HEK293 (cell line): ENCODE data around the gene STRADA.
A peak's percentile ranks its signal among the peaks of the same experiment; 100 is the strongest.

Experiments used
- CTCF ChIA-PET: fragments of 350-600 bp; formaldehyde crosslinking; extraction: SDS; loops from one replicate; lab custom pipeline; 2021; ENCODE audit warnings: antibody characterized with exemption; lab: Yijun Ruan, JAX
- POLR2A ChIA-PET: fragments of 300-600 bp; formaldehyde crosslinking; extraction: SDS; loops from one replicate; lab custom pipeline; 2020; ENCODE audit warnings: antibody characterized with exemption, inconsistent platforms; lab: Yijun Ruan, JAX
- H3K27ac ChIP-seq: fragments of 200-500 bp; sonication (Bioruptor generic); 2 replicates; pipeline ENCODE4 v1.5.1; 2014; ENCODE audit warnings: low read depth, low read length, control low read depth, inconsistent platforms; ENCODE audit errors: extremely low read depth
- H3K36me3 ChIP-seq, 2 experiments: fragments of 200-500 bp in 1 of 2; sonication (Bioruptor generic) in 1 of 2; 1 replicate in 1 of 2; 2 replicates in 1 of 2; pipeline ENCODE4 v1.5.1; 2014 to 2017; ENCODE audit warnings: inconsistent platforms in 2 of 2, low read length in 2 of 2; ENCODE audit not compliant: control insufficient read depth in 2 of 2, insufficient read depth in 1 of 2
- H3K4me1 ChIP-seq: fragments of 200-500 bp; sonication (Bioruptor generic); 2 replicates; pipeline ENCODE4 v1.5.1; 2014; ENCODE audit warnings: mild to moderate bottlenecking, low read length, inconsistent platforms; ENCODE audit not compliant: control insufficient read depth, insufficient read depth
- H3K4me3 ChIP-seq: 2 replicates; pipeline ENCODE4 v1.5.1; 2011; ENCODE audit warnings: low read depth, mild to moderate bottlenecking, control low read depth, low read length, moderate library complexity
- H3K9me3 ChIP-seq: fragments of 200-500 bp; sonication (Bioruptor generic); 2 replicates; pipeline ENCODE4 v1.5.1; 2014; ENCODE audit warnings: low read depth, low read length, inconsistent platforms; ENCODE audit not compliant: control insufficient read depth, insufficient read depth
- GLI4 ChIP-seq: fragments of 450-650 bp; formaldehyde crosslinking; IDR thresholded peaks from 2 replicates; pipeline ENCODE4 v1.5.1; 2016; ENCODE audit warnings: missing biosample characterization, missing genetic modification characterization
- GLIS1 ChIP-seq: fragments of 450-650 bp; formaldehyde crosslinking; IDR thresholded peaks from 2 replicates; pipeline ENCODE4 v1.5.1; 2016; ENCODE audit warnings: missing biosample characterization, missing genetic modification characterization
- GLIS2 ChIP-seq: fragments of 450-650 bp; formaldehyde crosslinking; IDR thresholded peaks from 2 replicates; pipeline ENCODE4 v1.5.1; 2016; ENCODE audit warnings: missing biosample characterization, missing genetic modification characterization
- KLF8 ChIP-seq: fragments of 450-650 bp; formaldehyde crosslinking; IDR thresholded peaks from 2 replicates; pipeline ENCODE4 v1.5.1; 2016; ENCODE audit warnings: missing biosample characterization, missing genetic modification characterization
- PATZ1 ChIP-seq: fragments of 450-650 bp; formaldehyde crosslinking; IDR thresholded peaks from 2 replicates; pipeline ENCODE4 v1.5.1; 2016; ENCODE audit warnings: missing biosample characterization, missing genetic modification characterization
- PRDM10 ChIP-seq: fragments of 450-650 bp; formaldehyde crosslinking; IDR thresholded peaks from 2 replicates; pipeline ENCODE4 v1.5.1; 2016; ENCODE audit warnings: missing biosample characterization, missing genetic modification characterization
- SCRT1 ChIP-seq: fragments of 450-650 bp; formaldehyde crosslinking; IDR thresholded peaks from 2 replicates; pipeline ENCODE4 v1.5.1; 2016; ENCODE audit warnings: missing biosample characterization, missing genetic modification characterization, borderline replicate concordance
- SCRT2 ChIP-seq: fragments of 450-650 bp; formaldehyde crosslinking; IDR thresholded peaks from 2 replicates; pipeline ENCODE4 v1.5.1; 2016; ENCODE audit warnings: missing biosample characterization, missing genetic modification characterization
- ZEB2 ChIP-seq: fragments of 450-650 bp; formaldehyde crosslinking; IDR thresholded peaks from 2 replicates; pipeline ENCODE4 v1.5.1; 2016; ENCODE audit warnings: missing biosample characterization, missing genetic modification characterization
- ZFP69B ChIP-seq: fragments of 450-650 bp; formaldehyde crosslinking; IDR thresholded peaks from 2 replicates; pipeline ENCODE4 v1.5.1; 2016; ENCODE audit warnings: missing biosample characterization, missing genetic modification characterization
- ZIC2 ChIP-seq: fragments of 450-650 bp; formaldehyde crosslinking; IDR thresholded peaks from 2 replicates; pipeline ENCODE4 v1.5.1; 2016; ENCODE audit warnings: missing biosample characterization, missing genetic modification characterization
- ZNF157 ChIP-seq: fragments of 450-650 bp; formaldehyde crosslinking; IDR thresholded peaks from 2 replicates; pipeline ENCODE4 v1.5.1; 2016; ENCODE audit warnings: missing biosample characterization, missing genetic modification characterization
- ZNF350 ChIP-seq: fragments of 450-650 bp; formaldehyde crosslinking; IDR thresholded peaks from 2 replicates; pipeline ENCODE4 v1.5.0; 2017; ENCODE audit warnings: missing biosample characterization, mild to moderate bottlenecking, missing genetic modification characterization
- ZNF529 ChIP-seq: fragments of 450-650 bp; formaldehyde crosslinking; IDR thresholded peaks from 2 replicates; pipeline ENCODE4 v1.5.1; 2017; ENCODE audit warnings: missing genetic modification characterization, missing biosample characterization; ENCODE audit not compliant: insufficient replicate concordance
- ZNF654 ChIP-seq: fragments of 450-650 bp; formaldehyde crosslinking; IDR thresholded peaks from 2 replicates; pipeline ENCODE4 v1.5.1; 2016; ENCODE audit warnings: low read depth, missing biosample characterization, missing genetic modification characterization
- TF ChIP-seq, protein P1 (sequence below): fragments of 450-650 bp; formaldehyde crosslinking; IDR thresholded peaks from 2 replicates; pipeline ENCODE4 v1.5.1; 2016; ENCODE audit warnings: missing biosample characterization, missing genetic modification characterization
- TF ChIP-seq, protein P2 (sequence below): fragments of 450-650 bp; formaldehyde crosslinking; IDR thresholded peaks from 2 replicates; pipeline ENCODE4 v1.5.1; 2016; ENCODE audit warnings: missing biosample characterization, missing genetic modification characterization
- TF ChIP-seq, protein P3 (sequence below): fragments of 450-650 bp; formaldehyde crosslinking; IDR thresholded peaks from 2 replicates; pipeline ENCODE4 v1.5.1; 2016; ENCODE audit warnings: missing biosample characterization, missing genetic modification characterization

Gene STRADA

DNA sequence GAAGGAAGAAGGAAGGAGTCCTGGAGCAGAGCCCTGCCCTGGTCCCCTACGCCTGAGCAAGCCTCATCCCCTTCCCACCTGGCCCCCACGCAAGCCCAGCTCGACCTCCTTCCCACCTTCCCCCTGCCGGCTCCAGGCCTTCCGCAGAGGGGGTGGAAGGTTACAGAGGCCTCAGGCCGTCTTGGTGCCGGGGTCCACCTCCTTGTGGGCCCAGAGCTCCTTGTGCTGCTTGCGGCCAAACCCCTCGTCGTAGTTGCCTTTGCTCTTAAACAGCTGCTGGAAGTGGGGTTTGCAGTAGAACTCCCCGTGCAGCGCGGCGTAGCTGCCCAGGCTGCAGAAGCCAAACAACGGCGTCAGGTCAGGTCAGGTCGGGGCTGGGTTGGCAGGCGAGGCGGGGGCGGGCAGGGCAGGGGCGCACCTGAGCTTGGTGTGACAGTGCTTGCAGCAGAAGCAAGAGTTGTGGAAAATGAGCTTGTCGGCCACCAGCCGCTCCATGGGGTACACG lies 43.2 kb downstream of the STRADA start:
- ChIA-PET POLR2A (interaction anchor here (0.9 to 1.8 kb wide), 3 partner anchors 23 to 76 kb away, joined by 3 to 11 read pairs (median 8); partner anchors contain the start of genes CCDC47 and MAP3K3), CTCF (interaction anchor here (0.7 to 3.7 kb wide), 13 partner anchors 10 to 273 kb away, joined by 3 to 27 read pairs (median 4); partner anchors contain the start of gene CCDC47)
- Histone ChIP-seq H3K36me3 (peaks cover 3 to 50% of the 10 kb centered on the region in 2 experiments; a peak in 2 of 3 replicates), H3K4me1 (peaks cover 3% of the 10 kb centered on the region; the same call in 1 of the 2 replicates), H3K9me3 (no peaks in the 10 kb centered on the region), H3K27ac (no peak overlapping the region), H3K4me3 (no peak overlapping the region; the same call in 1 of the 2 replicates)
- TF ChIP-seq GLIS2 (tag by site-specific recombination) (0 out of 2 replicates have a peak, but pooled peaks have one; percentile 30), ZFP69B (tag by site-specific recombination) (peak; percentile 48; the same call in 1 of the 2 replicates), ZNF529 (tag by site-specific recombination) (no peak)

DNA sequence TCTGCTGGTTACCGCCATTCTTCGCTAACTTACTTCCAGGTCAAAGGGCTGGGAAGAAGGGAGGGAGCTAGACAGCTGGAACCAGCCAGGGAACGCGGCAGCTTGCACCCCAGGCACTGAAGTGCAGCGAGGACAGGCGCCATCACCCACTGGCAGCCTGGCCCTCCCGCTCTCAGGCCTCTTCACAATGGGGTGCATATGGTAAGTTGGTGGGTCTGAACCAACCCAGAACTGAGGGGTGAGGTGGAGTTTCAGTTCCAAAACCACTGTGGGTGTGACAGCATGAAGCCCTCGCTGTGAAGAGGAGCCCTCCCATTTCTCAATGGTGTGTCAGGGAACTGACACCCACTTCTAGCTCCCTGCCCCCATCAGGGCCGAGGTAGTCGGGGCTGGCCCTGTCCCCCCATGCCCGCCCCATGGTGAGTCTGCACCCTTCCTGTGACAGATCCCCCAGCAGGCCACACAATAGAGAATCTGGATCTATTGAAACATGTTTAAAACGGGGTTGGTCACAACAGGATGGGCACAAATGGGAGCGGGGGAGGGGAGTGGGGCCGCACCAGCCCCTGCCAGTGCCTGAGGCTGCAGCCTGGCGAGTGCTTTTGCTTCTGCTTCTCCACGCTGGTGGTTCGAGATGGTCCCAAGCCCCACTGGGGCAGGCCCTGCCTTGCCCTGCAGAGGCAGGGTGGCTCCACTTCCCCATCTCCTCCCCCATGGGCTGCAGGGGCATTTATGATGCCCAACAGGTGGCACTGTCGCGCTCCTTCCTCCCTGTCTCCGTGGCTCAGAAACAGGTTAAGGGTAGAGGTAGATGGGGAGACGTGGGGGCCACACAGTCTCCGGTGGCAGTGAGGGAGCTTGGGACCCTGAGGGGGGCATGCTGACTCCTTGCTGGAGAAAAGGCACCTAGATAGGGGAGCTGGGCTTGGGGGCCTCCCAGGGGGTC lies 44.0 kb downstream of the STRADA start:
- peaks cover 3 to 50% of the 10 kb centered on the region in 2 experiments; a peak in 2 of 3 replicates for H3K36me3 ChIP-seq
- POLR2A ChIA-PET: interaction anchor here (1.2 to 1.8 kb wide), 4 partner anchors 23 to 76 kb away, joined by 4 to 11 read pairs (median 6); partner anchors contain the start of genes CCDC47 and MAP3K3
- H3K4me3 ChIP-seq: no peak overlapping the region
- TF ChIP-seq GLIS1 (tag by site-specific recombination) (0 out of 2 replicates have a peak, but pooled peaks have one; percentile 29), PRDM10 (tag by site-specific recombination) (peak; percentile 91), PATZ1 (tag by site-specific recombination) (peak; percentile 84), ZIC2 (peak; percentile 51; the same call in 1 of the 2 replicates), SCRT2 (tag by site-specific recombination) (peak; percentile 99), GLI4 (no peak), ZNF350 (tag by site-specific recombination) (no peak), ZNF157 (tag by site-specific recombination) (no peak), KLF8 (tag by site-specific recombination) (no peak), SCRT1 (tag by site-specific recombination) (peak; percentile 97), ZNF654 (peak; percentile 44), GLIS2 (tag by site-specific recombination) (peak; percentile 89), ZEB2 (tag by site-specific recombination) (0 out of 2 replicates have a peak, but pooled peaks have one; percentile 26)
- TF ChIP-seq, protein P1, sequence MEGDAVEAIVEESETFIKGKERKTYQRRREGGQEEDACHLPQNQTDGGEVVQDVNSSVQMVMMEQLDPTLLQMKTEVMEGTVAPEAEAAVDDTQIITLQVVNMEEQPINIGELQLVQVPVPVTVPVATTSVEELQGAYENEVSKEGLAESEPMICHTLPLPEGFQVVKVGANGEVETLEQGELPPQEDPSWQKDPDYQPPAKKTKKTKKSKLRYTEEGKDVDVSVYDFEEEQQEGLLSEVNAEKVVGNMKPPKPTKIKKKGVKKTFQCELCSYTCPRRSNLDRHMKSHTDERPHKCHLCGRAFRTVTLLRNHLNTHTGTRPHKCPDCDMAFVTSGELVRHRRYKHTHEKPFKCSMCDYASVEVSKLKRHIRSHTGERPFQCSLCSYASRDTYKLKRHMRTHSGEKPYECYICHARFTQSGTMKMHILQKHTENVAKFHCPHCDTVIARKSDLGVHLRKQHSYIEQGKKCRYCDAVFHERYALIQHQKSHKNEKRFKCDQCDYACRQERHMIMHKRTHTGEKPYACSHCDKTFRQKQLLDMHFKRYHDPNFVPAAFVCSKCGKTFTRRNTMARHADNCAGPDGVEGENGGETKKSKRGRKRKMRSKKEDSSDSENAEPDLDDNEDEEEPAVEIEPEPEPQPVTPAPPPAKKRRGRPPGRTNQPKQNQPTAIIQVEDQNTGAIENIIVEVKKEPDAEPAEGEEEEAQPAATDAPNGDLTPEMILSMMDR (tag by site-specific recombination): peak; percentile 95
- TF ChIP-seq, protein P2, sequence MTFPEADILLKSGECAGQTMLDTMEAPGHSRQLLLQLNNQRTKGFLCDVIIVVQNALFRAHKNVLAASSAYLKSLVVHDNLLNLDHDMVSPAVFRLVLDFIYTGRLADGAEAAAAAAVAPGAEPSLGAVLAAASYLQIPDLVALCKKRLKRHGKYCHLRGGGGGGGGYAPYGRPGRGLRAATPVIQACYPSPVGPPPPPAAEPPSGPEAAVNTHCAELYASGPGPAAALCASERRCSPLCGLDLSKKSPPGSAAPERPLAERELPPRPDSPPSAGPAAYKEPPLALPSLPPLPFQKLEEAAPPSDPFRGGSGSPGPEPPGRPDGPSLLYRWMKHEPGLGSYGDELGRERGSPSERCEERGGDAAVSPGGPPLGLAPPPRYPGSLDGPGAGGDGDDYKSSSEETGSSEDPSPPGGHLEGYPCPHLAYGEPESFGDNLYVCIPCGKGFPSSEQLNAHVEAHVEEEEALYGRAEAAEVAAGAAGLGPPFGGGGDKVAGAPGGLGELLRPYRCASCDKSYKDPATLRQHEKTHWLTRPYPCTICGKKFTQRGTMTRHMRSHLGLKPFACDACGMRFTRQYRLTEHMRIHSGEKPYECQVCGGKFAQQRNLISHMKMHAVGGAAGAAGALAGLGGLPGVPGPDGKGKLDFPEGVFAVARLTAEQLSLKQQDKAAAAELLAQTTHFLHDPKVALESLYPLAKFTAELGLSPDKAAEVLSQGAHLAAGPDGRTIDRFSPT: peak; percentile 78
- TF ChIP-seq, protein P3, sequence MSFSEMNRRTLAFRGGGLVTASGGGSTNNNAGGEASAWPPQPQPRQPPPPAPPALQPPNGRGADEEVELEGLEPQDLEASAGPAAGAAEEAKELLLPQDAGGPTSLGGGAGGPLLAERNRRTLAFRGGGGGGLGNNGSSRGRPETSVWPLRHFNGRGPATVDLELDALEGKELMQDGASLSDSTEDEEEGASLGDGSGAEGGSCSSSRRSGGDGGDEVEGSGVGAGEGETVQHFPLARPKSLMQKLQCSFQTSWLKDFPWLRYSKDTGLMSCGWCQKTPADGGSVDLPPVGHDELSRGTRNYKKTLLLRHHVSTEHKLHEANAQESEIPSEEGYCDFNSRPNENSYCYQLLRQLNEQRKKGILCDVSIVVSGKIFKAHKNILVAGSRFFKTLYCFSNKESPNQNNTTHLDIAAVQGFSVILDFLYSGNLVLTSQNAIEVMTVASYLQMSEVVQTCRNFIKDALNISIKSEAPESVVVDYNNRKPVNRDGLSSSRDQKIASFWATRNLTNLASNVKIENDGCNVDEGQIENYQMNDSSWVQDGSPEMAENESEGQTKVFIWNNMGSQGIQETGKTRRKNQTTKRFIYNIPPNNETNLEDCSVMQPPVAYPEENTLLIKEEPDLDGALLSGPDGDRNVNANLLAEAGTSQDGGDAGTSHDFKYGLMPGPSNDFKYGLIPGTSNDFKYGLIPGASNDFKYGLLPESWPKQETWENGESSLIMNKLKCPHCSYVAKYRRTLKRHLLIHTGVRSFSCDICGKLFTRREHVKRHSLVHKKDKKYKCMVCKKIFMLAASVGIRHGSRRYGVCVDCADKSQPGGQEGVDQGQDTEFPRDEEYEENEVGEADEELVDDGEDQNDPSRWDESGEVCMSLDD (tag by site-specific recombination): peak; percentile 67; the same call in 1 of the 2 replicates

More for the DNA sequence above, 44.0 kb downstream of the STRADA start:
- peaks cover 3% of the 10 kb centered on the region; the same call in 1 of the 2 replicates for H3K4me1 ChIP-seq
- CTCF ChIA-PET: interaction anchor here (0.6 to 3.7 kb wide), 20 partner anchors 8 to 272 kb away, joined by 3 to 27 read pairs (median 4); partner anchors contain the start of gene CCDC47
- peak overlapping the region; percentile 0; the same call in 1 of the 2 replicates for H3K27ac ChIP-seq
- no peaks in the 10 kb centered on the region for H3K9me3 ChIP-seq
